HG02642 (cell line): ENCODE results near the gene CCDC142.
"Not testable (repeated sequence)": the region's sequence is repeated elsewhere in the genome, so short reads cannot be mapped to it uniquely, and the experiment has no call there.

Experiments used
- ATAC-seq: cut with Tn5 transposase; IDR thresholded peaks from one replicate; pipeline ENCODE4 v1.9.1; 2021; ENCODE audit warnings: mild to moderate bottlenecking; ENCODE audit not compliant: unreplicated experiment, poor library complexity

CCDC142 gene

DNA sequence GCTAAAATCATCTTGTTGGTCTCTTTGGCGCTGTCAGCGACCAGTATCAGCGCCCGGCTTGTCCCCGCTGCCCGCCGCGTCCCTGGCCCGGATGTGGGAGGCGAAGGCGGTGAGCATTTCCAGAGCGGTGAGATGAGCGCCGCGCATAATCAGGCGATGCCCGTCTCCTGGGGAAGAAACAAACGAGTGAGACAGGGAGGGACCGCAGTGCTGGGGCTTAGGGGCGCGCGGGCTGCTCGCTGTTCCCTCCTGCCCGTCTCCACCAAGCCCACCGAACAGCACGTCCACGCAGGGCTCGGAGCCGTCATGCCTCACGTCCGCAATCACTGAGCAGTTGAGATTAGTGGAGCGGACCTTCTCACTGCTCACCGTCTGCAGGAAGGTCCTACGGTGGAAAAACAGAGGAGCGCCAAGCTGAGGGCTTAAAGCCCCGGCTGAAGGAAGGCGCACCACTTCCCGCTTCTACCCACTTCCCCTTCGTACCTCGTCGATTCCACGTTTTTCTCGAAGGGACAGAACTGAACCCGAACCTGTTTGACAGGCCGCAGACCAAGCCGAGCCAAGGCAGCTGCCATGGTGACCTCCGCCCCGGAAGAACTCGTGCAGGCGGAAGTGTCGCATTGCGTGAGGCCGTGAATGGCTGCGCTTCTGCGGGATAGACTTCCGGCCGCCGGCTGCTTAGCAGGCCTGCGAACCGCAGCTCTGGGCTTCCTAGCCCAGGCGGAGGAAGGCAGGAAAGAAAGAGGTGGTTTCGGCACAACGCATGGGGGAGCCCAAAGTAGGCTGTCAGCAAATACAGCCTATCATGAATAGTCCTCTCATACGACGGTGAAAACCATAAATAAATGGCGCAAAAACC lies 10.5 kb downstream of the CCDC142 start, which contains the start of gene MRPL53:
Gene MRPL53 (minus strand): TSS at position 595 of the 859 bp plus-strand sequence. CDS start 20 bp downstream, at position 575.
- ATAC-seq: peak; percentile 85

DNA sequence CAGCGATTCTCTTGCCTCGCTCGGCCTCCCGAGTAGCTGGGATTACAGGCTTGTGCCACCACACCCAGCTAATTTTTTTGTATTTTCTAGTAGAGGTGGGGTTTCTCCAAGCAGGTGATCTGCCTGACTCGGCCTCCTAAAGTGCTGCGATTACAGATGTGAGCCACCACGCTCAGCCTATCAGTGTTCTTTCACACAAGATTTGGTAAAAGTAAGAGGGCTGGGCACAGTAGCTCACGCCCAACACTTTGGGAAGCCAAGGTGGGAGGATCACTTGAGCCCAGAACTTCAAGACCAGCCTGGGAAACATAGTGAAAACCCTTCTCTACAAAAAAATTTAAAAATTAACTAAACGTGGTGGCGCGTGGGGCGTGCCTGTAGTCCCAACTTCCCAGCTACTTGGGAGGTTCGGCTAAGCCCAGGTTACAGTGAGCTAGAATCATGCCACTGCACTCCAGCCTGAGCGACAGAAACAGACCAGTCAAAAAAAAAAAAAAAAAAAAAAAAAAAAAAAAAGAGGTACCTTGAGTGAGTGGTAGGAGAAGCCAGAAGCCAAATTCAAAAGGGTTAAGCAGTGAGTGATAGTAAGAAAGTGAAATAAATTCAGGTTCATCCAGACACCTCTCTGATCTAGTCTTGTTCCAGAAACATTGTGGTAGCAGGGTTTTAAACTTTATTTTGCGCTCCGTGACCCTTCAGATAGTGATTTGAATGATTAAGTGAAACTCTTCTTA lies 11.3 kb downstream of the CCDC142 start:
- ATAC-seq: no peak

DNA sequence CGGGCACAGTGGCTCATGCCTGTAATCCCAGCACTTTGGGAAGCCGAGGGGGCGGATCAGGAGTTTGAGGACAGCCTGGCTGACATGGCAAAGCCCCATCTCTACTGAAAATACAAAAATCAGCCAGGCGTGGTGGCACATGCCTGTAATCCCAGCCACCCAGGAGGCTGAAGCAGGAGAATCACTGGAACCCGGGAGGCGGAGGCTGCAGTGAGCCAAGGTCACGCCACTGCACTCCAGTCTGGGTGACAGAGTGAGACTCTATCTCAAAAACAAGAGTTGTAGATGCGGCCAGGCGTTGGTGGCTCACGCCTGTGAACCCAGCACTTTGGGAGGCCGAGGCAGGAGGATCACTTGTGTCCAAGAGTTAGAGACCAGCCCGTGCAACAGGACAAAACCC lies 12.1 kb downstream of the CCDC142 start:
- ATAC-seq: not testable (repeated sequence)

DNA sequence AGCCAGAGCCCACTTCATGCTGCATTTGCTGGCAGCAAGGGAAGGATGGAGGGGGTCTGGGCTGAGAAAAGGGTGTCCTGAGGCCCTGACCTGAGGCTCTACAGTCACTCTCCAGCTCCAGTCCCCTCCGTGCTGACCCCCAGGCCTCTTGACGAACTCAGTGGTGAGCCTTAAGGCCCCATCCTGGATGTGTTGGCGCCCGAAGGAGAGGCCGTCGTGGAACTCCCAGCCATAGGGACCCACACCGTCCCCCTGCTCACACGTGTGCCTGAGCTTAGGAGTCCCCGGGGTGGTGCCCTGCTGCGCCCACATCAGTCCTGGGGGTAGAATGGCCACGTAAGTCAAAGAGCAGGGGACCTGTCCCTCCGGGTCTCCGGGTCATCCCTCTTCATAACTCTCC lies 18.4 kb downstream of the CCDC142 start:
- ATAC-seq: peak; percentile 5

DNA sequence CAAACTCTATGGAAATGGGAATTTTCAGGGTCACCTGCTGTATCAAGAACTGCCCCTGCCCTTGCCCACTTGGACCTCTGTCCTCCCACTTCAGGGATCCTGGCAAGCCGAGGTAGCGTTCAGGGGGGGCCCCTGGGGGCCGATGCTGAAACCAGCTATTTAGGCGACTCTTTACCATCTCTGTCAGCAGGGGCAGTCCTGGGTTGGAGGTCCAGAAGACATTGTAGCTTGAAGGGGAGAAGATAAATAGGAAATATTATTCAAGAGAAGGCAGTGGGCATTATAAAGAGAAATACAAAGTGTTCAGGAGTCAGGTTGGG lies 20.1 kb downstream of the CCDC142 start:
- no peak for ATAC-seq

DNA sequence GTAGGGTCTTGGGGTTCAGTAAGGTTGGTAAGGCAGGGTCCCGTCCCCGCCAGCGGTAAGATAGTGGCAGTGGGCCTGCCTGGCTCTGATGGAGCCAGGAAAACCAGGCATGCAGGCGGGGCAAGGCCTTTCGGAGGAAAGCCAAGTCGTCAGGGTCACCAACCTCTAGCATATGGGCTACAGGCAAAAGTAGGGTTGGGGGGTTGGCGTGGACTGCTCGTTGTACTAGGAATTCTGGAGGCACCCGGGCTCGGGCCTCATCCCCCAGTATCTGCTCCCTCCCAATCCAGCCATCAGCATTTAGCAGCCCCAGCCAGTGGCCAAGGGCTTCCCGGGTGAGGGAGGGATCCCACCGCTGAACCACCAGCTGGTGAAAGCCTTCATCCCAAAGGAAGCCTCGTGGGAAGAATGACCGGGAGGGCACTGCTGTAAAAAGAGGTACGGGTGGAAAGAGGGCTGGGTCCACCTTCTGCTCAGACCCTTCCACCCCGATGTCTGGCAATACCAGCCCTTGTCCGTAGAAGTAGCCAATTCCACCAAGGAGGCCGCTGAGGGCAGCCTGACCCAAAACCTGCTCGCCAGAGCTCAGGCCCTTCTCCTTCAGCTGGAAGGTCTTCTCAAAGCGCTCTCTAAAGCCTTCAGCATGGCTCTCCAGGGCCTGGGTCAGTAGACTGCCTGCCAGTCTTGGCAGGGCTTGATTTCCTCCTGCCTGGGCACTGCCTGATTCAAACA lies 20.6 kb downstream of the CCDC142 start:
- no peak for ATAC-seq

DNA sequence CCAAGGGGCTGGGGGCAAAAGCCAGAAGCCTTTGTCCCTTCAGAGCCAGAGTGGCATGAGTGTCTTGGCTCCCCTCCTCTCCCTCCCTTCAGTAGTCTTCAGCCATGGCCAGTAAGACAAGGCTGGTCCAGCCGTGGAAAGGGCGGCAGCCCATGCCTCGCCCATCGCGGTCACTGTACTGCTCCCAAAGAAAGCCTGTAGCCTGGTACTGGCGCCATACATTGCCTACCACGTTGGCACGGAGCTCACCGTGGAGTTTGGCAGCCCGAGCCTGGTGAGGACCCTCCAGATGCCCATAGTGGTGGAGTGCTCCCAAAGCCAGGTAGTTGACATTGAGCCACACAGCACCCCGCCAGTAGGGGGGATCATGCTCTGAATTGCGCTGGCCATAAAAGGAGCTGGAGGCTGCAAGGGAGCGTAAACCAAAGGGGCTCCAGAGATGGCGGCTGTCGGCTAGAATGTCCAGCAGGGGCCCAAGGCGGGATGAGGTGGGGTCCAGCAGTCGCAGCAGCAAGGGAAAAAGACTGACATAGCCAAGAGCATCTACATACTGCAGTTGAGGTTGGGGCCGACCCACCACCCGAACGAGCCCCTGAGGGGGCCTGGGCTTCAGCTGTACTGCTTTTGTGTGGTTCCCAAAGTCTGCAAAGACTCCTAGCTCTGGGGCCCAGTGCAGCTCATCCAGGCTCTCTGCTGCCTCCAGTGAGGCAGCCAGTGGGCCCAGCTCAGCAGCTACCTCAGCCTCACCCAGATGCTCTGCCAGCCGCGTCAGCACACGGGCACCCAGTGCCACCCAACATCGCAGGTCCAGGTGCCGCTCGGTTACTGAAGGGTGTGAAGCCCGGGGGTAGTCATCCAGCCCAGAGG lies 21.4 kb downstream of the CCDC142 start:
- ATAC-seq: no peak

DNA sequence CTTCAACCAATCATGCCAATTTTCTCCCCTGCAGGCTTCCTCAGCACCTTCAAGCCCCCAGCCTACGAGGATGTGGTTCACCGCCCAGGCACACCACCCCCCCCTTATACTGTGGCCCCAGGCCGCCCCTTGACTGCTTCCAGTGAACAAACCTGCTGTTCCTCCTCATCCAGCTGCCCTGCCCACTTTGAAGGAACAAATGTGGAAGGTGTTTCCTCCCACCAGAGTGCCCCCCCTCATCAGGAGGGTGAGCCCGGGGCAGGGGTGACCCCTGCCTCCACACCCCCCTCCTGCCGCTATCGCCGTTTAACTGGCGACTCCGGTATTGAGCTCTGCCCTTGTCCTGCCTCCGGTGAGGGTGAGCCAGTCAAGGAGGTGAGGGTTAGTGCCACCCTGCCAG lies 22.6 kb downstream of the CCDC142 start:
- not testable (repeated sequence) for ATAC-seq

DNA sequence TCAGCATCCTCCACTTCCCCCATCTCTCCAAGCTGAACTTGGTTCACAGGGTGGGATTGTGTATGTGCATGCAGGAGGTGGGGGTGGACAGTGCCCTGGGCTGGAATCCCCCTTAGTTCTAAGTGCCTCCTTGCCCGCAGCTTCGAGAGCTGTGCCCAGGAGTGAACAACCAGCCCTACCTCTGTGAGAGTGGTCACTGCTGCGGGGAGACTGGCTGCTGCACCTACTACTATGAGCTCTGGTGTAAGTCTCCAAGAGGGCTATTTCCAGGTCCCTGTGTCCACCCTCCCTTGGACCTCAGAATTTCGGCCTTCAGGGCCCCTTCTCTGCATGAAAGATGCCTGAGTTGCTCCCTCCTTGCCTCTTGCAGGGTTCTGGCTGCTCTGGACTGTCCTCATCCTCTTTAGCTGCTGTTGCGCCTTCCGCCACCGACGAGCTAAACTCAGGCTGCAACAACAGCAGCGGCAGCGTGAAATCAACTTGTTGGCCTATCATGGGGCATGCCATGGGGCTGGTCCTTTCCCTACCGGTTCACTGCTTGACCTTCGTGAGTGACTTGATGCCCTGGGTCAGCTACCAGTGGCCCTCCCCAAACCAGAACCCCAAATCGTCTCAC lies 23.2 kb downstream of the CCDC142 start:
- ATAC-seq: not testable (repeated sequence)

DNA sequence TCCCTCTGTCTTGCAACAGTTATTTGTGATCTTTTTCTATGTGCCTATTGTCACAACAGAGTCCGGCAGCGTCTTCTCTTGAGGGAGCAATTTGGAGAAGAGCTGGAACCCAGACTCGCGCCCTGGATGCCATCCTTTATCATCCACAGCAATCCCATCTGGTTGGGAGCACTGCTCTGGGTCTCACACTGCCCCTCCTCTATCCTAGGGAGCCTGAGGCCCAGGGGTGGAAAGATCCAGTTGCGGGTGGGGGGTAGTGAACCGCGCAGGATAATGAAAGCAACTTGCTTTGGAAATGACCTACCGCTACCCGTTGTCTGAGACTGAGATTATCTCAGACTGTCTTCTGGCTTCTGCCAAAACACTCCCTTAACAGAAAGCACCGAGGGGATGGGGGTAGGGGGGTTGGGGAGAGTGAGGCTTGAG lies 23.8 kb downstream of the CCDC142 start:
- ATAC-seq: no peak

DNA sequence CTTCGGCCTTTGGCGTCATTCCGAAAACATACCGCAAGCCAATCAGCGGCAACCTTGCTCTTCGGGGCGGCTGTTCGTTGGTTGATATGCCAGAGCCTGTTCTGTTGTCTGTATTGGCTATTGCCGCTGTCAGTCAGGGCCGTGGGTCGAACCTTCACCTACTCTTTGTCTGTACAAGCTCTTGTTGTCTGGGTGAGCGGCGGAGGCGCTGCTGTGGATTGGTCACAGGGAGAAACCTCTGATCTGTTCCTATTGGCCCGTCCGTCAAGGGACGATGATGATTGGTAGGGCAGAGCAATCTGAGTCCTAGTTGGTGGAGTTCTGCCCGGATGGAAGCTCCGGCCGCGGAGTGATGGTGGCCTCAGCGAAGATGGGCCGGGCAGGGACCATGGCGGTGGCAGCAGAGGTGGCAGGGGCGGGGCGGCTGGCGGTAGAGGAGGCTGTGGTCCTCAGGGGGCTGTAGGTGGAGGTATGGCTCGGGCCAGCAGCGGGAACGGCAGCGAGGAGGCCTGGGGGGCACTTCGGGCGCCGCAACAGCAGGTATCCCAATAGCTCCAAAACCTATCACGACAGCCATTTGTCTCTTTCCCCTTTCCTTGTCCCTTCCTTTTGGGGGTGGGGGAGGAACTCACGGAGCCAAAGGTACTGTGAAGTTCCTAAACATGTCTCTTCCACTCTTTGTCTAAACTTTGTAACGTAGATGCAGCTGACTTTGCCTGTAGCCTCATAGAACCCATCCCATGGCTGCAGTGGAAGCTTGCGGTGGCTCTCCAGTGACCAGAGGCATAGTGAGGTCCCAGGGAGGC lies 24.5 kb downstream of the CCDC142 start, which contains the start of gene WBP1:
Gene WBP1 (plus strand): TSS at position 307 of the 806 bp plus-strand sequence. CDS start 165 bp downstream, at position 472.
- peak; percentile 86 for ATAC-seq

DNA sequence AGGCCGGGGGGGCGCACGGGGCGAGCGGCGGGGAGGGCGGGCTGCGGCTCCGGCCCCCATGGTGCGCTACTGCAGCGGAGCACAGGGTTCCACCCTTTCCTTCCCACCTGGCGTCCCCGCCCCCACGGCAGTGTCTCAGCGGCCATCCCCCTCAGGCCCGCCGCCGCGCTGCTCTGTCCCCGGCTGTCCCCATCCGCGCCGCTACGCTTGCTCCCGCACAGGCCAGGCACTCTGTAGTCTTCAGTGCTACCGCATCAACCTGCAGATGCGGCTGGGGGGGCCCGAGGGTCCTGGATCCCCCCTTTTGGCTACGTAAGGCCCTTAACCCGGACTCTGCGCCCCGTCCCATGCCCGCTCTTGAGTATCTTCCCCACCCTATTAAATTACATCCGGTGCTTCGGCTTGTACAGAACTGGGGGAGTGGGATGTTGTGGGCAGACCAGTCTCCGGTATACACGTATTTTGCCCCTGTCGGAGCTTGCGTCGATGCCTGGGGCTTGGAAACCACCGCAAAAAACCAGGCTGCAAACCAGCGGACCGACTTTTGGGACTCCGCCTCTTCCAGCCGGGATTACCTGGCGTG lies 25.2 kb downstream of the CCDC142 start:
- ATAC-seq: peak; percentile 39

DNA sequence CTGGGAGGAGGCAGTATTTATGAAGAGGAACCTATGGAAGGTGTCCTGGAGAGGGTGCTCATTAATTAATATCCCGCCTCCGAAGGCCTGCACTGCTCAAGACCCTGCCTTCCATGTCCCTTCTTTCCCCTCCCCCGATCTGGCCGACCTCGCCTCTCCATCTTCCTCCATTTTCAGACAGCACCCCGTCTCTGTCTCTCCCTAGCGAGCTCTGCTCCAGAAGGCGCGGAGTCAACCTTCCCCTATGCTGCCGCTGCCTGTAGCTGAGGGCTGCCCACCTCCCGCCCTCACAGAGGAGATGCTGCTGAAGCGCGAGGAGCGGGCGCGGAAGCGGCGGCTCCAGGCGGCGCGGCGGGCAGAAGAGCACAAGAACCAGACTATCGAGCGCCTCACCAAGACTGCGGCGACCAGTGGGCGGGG lies 25.7 kb downstream of the CCDC142 start:
- ATAC-seq: no peak

DNA sequence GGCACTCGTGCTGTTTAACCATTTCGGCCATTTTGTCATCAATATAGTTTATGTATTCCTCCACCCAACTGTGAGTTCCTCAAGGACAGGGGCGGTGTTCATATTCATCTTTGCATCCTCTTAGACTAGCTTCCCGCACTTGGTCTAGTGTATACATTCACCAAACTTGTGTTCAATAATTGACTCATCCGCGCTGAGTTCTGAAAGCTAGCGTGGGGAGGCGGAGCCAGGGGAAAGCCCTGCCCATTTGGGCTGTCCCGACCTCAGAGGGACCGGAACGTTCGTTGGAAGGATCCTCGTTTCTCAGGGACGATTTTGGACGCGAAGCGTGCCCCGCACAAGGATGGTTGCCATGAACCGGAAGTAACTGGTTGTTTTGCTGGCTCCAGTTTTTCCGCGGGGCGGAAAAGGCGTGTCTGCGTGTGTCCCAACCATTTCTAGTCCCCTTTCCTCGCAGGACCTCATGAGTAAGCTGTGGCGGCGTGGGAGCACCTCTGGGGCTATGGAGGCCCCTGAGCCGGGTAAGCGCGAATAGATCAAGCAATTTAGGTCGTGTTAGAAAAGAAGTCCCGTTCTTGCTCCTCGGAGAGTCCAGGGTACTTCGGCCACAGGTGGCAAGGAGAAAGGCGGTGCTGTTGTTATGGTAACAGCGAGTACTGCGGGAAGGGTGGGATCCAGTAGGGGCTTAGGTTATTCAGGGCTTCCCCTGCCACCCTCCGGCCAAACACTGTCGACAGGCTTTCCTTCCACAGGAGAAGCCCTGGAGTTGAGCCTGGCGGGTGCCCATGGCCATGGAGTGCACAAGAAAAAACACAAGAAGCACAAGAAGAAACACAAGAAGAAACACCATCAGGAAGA lies 27.9 kb downstream of the CCDC142 start, which contains the start of gene INO80B:
Gene INO80B (plus strand): TSS at position 434 of the 858 bp plus-strand sequence. CDS start 30 bp downstream, at position 464.
- peak; percentile 48 for ATAC-seq

DNA sequence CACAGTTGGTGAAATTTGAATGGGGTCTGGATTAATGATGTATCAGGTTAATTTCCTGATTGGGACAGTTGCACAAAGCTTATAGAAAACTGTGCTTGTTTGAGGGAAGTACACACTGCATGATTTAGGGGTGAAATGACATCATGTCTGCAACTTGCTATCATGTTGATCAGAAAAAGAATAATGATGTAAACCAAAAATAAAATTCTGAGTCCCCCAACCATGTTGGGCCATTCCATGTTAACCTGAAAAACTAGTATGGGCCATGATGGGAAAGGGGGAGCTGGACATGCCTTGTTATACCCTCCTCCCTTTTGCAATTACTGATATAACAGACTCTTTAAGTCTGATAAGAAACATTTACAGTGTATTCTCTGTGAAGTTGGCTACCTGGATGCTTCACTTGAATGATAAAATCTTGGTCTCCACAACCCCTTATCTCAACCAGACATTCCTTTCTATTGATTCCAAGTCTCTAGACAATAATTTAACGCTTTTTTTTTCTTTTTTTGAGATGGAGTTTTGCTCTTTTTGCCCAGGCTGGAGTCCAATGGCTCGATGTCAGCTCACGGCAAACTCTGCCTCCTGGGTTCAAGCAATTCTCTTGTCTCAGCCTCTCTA lies 32.1 kb downstream of the CCDC142 start:
- no peak for ATAC-seq

DNA sequence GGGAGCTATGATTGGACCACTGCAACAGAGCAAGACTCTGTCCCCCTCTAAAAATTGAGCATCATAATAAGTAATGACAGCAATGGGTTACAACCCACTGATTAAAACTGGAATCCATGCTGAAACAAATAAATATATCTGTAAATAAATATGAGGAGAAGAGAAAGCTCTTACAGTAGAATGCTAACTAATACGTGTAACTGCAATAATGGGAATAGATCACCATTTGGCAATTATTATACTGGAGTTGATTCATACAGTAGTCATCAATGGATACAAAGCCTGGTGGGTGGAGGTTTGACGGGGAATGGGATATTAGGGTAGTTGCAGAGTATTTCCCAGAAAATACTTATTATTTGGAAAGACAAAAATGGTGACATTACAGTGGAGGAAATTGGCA lies 34.0 kb downstream of the CCDC142 start:
- no peak for ATAC-seq
